ENCODE results near the gene ZBTB37. TPM values are rescaled to one million over a fixed set of nuclear protein-coding genes. Genes with fewer than 3 reads are reported as not detected.
A peak's percentile ranks its signal among the peaks of the same experiment; 100 is the strongest.

ZBTB37 gene
- total RNA-seq, 1 donor from 2014 or later, result 7.6 TPM

- no peak overlapping the region for H3K4me3 ChIP-seq
- intact Hi-C loops (cut with micrococcal nuclease), result loop anchor here (10.0 kb wide), 1 partner anchor 1083 kb away; no protein-coding TSS in a partner anchor
Observed at GRCh38 chr1:173827611-173828010, 40.6 kb upstream of the ZBTB37 start.

DNA sequence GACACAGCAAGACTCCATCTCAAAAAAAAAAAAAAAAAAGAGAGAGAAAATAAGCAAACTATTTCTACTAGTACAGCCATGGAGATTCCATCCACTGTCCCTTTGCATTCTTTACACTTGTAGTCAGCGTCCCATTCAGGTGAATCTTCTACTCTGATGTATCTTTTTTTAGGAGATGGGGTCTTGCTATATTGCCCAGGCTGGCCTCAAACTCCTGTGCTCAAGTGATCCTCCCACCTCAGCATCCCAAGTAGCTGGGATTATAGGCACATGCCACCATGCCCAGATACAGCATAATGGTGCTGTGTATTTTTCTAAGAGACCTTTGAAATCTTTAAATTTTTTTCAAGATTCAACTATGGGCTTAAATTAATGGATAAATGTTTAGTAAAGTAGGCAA, 35.4 kb upstream of the ZBTB37 start:
- Histone ChIP-seq H3K27me3 (ENCODE audit: low read depth) (no peaks in the 10 kb centered on the region), H3K4me3 (no peak overlapping the region), H3K4me1 (no peaks in the 10 kb centered on the region), H3K36me3 (peaks cover 73% of the 10 kb centered on the region), H3K9me3 (replicated peaks) (no peaks in the 10 kb centered on the region), H3K27ac (replicated peaks) (no peak overlapping the region)
- DNase-seq, result no peak
- TF ChIP-seq, protein P1, sequence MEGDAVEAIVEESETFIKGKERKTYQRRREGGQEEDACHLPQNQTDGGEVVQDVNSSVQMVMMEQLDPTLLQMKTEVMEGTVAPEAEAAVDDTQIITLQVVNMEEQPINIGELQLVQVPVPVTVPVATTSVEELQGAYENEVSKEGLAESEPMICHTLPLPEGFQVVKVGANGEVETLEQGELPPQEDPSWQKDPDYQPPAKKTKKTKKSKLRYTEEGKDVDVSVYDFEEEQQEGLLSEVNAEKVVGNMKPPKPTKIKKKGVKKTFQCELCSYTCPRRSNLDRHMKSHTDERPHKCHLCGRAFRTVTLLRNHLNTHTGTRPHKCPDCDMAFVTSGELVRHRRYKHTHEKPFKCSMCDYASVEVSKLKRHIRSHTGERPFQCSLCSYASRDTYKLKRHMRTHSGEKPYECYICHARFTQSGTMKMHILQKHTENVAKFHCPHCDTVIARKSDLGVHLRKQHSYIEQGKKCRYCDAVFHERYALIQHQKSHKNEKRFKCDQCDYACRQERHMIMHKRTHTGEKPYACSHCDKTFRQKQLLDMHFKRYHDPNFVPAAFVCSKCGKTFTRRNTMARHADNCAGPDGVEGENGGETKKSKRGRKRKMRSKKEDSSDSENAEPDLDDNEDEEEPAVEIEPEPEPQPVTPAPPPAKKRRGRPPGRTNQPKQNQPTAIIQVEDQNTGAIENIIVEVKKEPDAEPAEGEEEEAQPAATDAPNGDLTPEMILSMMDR (IDR thresholded peaks at IDR 0.05; ENCODE audit: borderline replicate concordance), result no peak
- intact Hi-C loops (cut with micrococcal nuclease), result no loop called here

More at GRCh38 chr1:173827611-173828010, 40.6 kb upstream of the ZBTB37 start:
- DNase-seq, result no peak
- Histone ChIP-seq H3K27me3 (ENCODE audit: low read depth) (no peaks in the 10 kb centered on the region), H3K4me1 (peaks cover 30% of the 10 kb centered on the region), H3K36me3 (peaks cover 22% of the 10 kb centered on the region), H3K9me3 (replicated peaks) (no peaks in the 10 kb centered on the region), H3K27ac (replicated peaks) (no peak overlapping the region)
- TF ChIP-seq, protein P1 (IDR thresholded peaks at IDR 0.05; ENCODE audit: borderline replicate concordance), result no peak

DNA sequence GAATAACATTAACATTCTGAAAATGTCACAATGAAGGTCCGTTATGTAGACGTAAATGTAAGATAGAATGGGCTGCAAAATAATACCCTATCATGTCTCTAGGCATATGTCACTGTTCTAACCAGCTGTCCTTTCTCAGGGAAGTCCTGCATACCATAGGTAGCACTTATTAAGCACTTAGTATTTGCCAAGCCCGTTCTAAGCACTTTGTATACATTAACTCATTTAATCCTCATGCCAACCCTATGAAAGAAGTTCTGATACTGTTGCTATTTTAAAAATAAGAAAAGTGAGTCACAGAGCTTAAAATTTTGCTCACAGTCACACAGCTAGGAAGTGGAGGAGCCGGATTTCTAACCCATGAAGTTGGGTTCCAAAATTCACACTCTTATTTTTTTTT, 16.1 kb upstream of the ZBTB37 start:
- no peaks in the 10 kb centered on the region for H3K9me3 ChIP-seq (replicated peaks)
- no peak for DNase-seq
- H3K4me3 ChIP-seq, result no peak overlapping the region
- H3K27ac ChIP-seq (replicated peaks), result no peak overlapping the region
- peaks cover 5% of the 10 kb centered on the region for H3K4me1 ChIP-seq
- intact Hi-C loops (cut with micrococcal nuclease), result no loop called here
- peaks cover 62% of the 10 kb centered on the region for H3K36me3 ChIP-seq
- TF ChIP-seq, protein P1 (IDR thresholded peaks at IDR 0.05; ENCODE audit: borderline replicate concordance), result no peak
- no peaks in the 10 kb centered on the region for H3K27me3 ChIP-seq (ENCODE audit: low read depth)

DNA sequence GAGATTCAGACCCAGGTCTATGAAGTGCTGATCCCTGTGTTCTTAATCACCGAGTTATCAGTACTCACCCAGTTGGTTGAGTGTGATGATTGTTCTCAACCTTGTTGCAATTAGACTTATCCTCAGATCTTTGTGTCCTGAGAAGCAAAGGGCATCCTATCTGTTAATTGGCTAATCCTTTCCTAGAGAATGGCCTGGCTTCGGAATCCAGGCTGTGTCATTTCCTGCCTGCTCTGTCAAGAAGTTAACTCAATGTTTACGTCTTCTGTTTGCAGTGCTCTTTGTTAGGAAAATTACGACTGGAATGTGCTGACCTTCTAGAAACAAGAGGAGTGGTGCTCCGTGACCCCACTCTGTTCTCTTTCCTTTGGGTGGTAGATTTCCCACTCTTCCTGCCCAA, 15.1 kb upstream of the ZBTB37 start:
- H3K4me1 ChIP-seq, result peaks cover 5% of the 10 kb centered on the region
- no peaks in the 10 kb centered on the region for H3K27me3 ChIP-seq (ENCODE audit: low read depth)
- TF ChIP-seq, protein P1 (IDR thresholded peaks at IDR 0.05; ENCODE audit: borderline replicate concordance), result no peak
- peak overlapping the region; percentile 61 for H3K27ac ChIP-seq (replicated peaks)
- intact Hi-C loops (cut with micrococcal nuclease), result no loop called here
- H3K9me3 ChIP-seq (replicated peaks), result no peaks in the 10 kb centered on the region
- peaks cover 64% of the 10 kb centered on the region for H3K36me3 ChIP-seq
- H3K4me3 ChIP-seq, result no peak overlapping the region
- no peak for DNase-seq

GRCh38 chr1:173856014-173856413, 12.2 kb upstream of the ZBTB37 start:
- intact Hi-C loops (cut with micrococcal nuclease), result no loop called here
- H3K27ac ChIP-seq (replicated peaks), result no peak overlapping the region

More at GRCh38 chr1:173856014-173856413, 12.2 kb upstream of the ZBTB37 start:
- Histone ChIP-seq H3K4me1 (peaks cover 5% of the 10 kb centered on the region), H3K9me3 (replicated peaks) (no peaks in the 10 kb centered on the region), H3K4me3 (no peak overlapping the region), H3K36me3 (peaks cover 83% of the 10 kb centered on the region), H3K27me3 (ENCODE audit: low read depth) (no peaks in the 10 kb centered on the region)
- TF ChIP-seq, protein P1 (IDR thresholded peaks at IDR 0.05; ENCODE audit: borderline replicate concordance), result no peak
- DNase-seq, result no peak

All from left ventricle myocardium inferior (tissue), 1 donor.